A172 (cell line): ENCODE data around the gene SPSB3. TPM values are rescaled to one million over a fixed set of nuclear protein-coding genes. Genes with fewer than 3 reads are reported as not detected.
A peak's percentile ranks its signal among the peaks of the same experiment; 100 is the strongest.

Experiments
- DNase-seq: peaks from one replicate; pipeline ENCODE4 v3.0.0-alpha.2; 2015; ENCODE audit warnings: low spot score
- total RNA-seq: library from RNA; depleted of rRNA; stranded (reverse); fragments of >200 nt; shearing (Covaris generic); gene quantifications from 2 replicates; pipeline ENCODE4 v1.2.3, GENCODE V29; 2014; rRNA removed

The SPSB3 gene
- 36.7 and 37.9 TPM in 2 replicates for total RNA-seq

- peak; percentile 100 for DNase-seq
Observed at GRCh38 chr16:1782408-1783264, at the start of gene SPSB3, which contains the start of gene NUBP2. TSS of gene SPSB3 (minus strand) at chr16:1782571. CDS start at chr16:1781483, 1,088 bp downstream. TSS of gene NUBP2 (plus strand) at chr16:1782960. CDS start at chr16:1783021, 61 bp downstream.

DNA sequence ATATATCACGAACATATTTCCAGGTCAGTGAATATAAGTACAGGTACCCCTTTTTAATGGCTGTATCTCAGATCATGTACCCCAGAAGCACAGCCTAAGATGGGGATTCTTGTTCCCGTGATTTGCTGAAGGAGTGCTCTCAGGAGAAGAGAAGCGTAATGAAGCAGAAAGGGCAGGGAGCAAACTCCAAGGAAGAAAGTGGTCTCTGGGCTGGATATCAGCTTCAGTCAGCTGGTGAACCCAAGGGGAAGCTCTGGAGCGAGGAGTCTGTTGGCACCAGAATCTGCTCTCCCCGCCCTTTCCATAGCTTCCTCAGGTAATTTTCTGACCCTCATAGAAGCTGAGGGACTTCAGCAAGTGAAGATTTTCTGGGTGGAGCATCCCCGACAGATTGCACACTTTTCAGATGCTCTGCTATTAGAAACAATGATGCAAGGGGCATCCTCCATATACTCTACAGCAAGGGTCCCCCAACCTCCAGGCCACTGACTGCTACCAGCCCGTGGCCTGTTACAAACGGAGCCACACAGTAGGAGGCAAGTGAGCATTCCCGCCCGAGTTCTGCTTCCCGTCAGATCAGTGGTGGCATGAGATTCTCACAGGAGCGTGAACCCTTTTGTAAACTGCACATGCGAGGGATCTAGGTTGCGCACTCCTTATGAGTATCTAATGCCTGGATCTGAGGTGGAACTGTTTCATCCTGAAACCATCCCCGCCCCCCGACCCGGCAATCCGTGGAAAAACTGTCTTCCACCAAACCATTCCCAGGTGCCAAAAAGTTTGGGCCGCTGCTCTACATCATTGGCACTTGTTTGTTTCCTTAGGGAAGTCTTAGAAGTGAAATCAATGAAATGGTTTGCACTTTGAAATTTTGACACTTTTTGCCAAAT is 49.1 kb upstream of the SPSB3 start:
- no peak for DNase-seq

DNA sequence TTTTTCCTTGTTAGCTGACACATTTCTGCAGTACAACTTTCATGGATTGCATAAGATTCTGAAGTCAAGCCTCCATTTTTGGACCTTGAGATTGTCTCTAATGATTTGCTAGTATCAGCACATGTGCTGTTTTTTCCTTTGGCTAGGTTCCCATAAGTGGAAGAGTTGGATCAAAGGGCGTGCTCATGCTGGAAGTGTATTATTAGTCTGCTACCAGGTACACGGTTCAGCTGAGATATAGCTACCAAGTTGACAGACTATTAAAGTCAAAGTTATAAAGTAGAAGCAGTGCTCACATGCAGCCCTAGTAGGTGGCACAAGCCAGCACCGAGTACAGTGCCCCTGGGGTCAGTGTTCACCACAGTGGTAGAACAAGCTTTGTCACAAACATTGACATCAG is 47.8 kb upstream of the SPSB3 start:
- DNase-seq = no peak

DNA sequence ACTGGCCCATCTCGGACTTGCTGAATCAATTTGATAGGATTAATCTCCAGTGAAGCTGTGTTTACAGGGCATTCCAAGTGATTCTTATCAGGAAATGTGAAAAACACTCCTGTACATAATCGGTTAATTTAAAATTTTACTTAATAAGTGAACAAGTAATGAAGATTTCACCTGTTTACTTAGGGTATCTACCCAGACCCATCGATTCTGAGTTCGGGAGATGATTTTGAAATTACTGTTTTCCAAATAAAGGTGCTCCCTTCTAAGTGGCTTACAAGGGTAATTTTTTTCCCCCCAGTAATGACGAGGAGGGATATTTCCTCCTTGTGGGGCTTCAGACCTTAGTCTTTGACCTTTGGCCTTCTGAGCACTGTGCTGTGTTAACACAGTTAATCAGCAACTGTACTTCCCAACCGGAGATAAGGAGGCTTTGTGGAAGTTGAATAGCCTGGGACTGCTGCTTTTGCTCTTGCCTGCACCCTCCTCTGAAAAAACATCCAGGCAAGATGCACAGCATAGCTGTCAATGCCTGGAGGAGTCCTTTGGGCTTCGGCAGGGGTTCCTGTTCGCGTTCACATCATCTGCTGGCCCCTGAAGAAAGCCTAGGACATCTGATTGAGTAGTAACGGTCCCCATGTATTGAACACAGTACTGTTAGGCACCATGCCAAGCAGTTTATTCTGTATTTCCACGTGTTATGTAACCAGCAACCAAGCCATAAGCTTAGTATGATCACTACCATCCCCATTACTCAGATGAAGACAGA is 46.5 kb upstream of the SPSB3 start:
- no peak for DNase-seq

DNA sequence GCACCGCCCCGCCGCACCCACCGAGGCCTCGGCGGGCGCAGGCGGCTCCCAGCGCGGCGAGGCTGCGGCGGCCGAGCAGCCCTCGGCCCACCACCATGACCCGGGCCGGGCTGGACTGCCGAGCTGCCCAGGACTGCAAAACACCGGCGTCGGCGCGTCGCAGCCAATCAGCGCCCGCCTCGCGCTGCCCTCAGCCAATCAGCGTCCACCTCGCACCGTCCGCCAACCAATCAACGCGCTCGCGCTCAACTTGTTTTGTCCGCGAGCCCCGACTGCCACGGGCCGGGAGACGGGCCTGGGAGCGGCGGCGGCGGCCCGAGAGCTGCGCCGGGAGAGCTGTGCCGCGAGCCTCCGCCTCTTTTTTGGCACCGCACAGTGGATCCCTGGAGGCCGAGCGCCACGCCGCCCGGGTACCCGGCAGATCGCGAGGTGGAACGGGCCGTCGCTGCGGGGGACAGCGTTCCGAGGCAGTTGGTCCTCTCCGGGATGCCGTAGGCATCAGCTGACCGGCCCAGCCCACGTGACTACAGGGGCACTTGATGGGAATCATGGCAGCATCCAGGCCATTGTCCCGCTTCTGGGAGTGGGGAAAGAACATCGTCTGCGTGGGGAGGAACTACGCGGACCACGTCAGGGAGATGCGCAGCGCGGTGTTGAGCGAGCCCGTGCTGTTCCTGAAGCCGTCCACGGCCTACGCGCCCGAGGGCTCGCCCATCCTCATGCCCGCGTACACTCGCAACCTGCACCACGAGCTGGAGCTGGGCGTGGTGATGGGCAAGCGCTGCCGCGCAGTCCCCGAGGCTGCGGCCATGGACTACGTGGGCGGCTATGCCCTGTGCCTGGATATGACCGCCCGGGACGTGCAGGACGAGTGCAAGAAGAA is 44.6 kb upstream of the SPSB3 start, which contains the start of the genes FAHD1 and HAGH:
FAHD1 (plus strand) TSS at position 516 of the 883 bp plus-strand sequence; CDS start at position 549, 33 bp downstream.
HAGH (minus strand) TSS at position 135 of the 883 bp plus-strand sequence; CDS start at position 97, 38 bp downstream.
- peak; percentile 88 for DNase-seq

GRCh38 chr16:1825864-1826690 is 43.7 kb upstream of the SPSB3 start:
- DNase-seq = peak; percentile 4

GRCh38 chr16:1825381-1825863 is 43.1 kb upstream of the SPSB3 start:
- DNase-seq = no peak

DNA sequence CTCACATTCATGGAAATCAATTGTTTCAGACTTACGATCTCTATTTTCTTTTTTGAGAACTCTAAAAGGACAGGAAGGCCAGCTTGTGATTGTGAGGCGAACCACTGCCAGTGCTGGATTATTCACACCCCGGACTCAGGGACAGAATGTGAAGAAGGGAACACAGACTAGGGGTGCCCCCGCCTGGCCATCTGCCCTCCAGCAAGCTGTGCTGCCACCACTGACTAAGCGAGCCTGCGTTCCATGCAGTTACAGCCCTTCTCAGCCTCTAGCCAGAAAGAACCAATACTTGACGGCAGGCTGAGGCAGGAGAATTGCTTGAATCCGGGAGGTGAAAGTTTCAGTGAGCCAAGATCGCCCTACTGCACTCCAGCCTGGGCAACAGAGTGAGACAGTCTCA is 41.5 kb upstream of the SPSB3 start:
- peak; percentile 35 for DNase-seq

GRCh38 chr16:1822801-1823200 is 40.4 kb upstream of the SPSB3 start:
- no peak for DNase-seq

DNA sequence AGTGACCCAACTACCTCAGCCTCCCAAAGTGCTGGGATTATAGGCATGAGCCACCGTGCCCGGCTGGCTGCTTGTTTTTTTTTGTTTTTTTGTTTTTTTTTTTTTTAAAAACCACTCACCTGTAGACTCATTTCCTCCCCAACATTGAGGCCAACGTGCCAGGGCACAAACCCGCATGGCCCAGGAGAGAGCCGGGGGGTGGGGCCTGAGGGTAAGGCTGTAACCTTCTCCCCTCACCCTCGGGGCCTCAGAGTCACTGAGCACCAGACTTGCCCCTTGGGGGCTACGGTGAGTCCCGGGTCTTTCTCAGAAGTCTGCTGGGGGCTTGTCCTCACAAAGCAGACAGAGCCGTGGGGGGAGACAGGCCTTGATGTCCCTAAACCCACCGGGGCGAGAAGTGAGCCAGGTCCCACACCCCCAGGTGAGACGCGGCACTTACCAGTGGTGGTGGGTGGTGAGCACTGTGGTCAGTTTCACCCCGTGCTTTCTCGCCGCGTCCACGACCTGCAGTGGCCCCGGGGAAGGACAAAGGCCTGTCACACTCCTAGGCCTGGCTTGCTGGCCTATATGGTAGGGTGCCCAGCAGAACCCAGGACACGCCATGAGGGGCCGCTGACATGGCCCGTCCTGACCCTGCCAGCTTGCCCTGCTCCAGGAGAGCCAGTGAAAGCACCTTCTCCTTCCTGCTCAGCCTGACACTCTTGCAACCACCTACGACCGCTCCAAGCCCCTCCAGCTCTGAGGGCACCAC is 39.7 kb upstream of the SPSB3 start:
- DNase-seq = no peak

DNA sequence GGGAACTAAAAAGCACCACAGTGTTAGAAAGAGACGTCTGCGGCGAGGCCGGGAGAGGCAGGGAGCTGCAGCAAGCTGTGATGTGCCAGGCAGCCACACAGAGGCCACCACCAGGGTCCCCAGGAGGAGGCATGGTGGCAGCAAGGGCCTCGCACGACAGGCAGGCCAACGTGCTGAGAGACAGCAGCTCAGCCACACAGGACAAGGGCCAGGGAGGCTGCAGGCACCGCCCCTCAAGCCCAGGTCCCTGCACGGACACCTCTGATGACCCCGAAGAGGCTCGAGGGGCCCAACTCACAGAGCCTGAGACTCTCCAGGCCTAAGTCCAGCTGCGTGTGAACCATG is 38.5 kb upstream of the SPSB3 start:
- no peak for DNase-seq

- no peak for DNase-seq
Observed at GRCh38 chr16:1820096-1820945, 38.0 kb upstream of the SPSB3 start.

DNA sequence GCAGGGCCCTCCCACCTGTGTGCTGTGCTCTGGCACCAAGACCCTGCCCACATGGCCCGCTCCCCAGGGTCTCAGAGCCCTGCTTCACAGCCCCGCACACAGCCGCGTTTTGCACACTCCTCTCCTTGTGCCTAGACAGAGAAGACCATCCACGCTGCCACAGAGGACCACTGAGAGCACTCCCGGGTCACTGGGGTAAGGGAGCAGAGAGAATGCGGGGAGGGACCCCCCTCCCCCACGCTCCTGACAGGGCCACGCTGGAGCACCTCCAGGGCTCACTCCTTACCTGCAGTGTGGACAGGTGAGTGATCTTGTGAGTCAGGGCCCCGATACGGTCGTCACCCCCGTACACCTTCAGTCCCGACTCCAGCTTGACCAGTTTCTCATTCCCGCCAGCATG is 37.2 kb upstream of the SPSB3 start:
- DNase-seq = no peak

- no peak for DNase-seq
Observed at GRCh38 chr16:1818873-1819525, 36.6 kb upstream of the SPSB3 start.

DNA sequence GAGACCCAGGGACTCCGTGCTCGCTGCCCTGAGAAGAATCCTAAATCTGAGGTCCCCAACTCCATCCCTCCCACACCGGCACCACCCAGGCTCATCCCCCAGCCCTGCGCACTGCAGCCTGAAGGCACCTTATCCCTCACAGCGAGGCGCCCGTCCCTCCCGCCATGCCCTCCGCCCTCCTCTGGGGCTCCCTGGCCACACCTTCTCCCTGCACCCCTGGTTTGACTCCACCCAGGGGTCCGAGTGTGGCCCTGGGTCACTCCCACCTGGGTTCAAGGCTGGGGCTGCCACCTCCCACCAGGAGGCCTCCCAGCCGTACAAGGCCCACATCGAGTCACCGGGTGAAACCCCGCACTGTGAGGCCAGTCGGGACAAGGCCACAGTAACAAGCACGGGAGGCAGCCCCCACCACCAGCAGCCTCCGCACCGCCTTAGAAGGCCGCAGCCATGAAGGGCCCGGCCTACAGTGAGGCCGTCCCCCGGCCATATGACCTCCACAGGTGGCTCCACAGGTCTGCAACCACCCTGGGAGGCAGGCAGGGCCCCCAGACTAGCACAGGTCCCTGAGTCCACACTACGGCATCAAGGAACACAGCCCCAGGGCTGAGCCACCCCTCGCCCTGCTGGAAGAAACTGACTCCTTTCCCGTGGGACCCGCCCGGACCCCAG is 36.0 kb upstream of the SPSB3 start:
- DNase-seq = no peak

- DNase-seq = no peak
Observed at GRCh38 chr16:1817716-1818115, 35.3 kb upstream of the SPSB3 start.

- DNase-seq = no peak
Observed at GRCh38 chr16:1817276-1817589, 34.9 kb upstream of the SPSB3 start.
